ENCODE results near the gene SERPINE2.

DNA sequence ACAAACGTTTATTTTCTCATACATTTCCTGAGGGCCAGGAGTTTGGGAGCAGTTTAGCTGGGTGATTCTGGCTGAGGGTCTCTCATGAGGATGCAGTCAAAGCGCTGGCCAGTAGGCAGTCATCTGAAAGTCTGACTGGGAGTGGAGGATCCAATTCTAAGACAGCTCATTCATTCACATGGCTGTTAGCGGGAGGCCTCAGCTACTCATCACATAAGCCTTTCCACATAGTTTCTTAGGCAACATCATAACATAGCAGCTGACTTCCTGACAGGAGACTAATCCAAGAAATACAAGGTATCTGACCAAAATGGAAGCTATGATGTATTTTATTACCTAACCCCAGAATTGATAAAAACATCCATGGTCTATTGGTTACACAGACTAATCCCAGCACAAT lies 84.7 kb downstream of the SERPINE2 start:
- TF ChIP-seq POLR2AphosphoS5 (IDR thresholded peaks at IDR 0.05) = no peak
- TF ChIP-seq, protein P1, sequence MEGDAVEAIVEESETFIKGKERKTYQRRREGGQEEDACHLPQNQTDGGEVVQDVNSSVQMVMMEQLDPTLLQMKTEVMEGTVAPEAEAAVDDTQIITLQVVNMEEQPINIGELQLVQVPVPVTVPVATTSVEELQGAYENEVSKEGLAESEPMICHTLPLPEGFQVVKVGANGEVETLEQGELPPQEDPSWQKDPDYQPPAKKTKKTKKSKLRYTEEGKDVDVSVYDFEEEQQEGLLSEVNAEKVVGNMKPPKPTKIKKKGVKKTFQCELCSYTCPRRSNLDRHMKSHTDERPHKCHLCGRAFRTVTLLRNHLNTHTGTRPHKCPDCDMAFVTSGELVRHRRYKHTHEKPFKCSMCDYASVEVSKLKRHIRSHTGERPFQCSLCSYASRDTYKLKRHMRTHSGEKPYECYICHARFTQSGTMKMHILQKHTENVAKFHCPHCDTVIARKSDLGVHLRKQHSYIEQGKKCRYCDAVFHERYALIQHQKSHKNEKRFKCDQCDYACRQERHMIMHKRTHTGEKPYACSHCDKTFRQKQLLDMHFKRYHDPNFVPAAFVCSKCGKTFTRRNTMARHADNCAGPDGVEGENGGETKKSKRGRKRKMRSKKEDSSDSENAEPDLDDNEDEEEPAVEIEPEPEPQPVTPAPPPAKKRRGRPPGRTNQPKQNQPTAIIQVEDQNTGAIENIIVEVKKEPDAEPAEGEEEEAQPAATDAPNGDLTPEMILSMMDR (IDR thresholded peaks at IDR 0.05) = no peak

Data from sigmoid colon (tissue), 4 donors.